HG03442 (cell line): Measurements from ENCODE around the gene HCFC1R1.

Experiments
- ATAC-seq: cut with Tn5 transposase; IDR thresholded peaks from one replicate; pipeline ENCODE4 v1.9.1; 2021; ENCODE audit warnings: mild to moderate bottlenecking, moderate library complexity; ENCODE audit not compliant: unreplicated experiment

Gene HCFC1R1

GRCh38 chr16:3004319-3004718 lies 19.4 kb downstream of the HCFC1R1 start:
- no peak for ATAC-seq

DNA sequence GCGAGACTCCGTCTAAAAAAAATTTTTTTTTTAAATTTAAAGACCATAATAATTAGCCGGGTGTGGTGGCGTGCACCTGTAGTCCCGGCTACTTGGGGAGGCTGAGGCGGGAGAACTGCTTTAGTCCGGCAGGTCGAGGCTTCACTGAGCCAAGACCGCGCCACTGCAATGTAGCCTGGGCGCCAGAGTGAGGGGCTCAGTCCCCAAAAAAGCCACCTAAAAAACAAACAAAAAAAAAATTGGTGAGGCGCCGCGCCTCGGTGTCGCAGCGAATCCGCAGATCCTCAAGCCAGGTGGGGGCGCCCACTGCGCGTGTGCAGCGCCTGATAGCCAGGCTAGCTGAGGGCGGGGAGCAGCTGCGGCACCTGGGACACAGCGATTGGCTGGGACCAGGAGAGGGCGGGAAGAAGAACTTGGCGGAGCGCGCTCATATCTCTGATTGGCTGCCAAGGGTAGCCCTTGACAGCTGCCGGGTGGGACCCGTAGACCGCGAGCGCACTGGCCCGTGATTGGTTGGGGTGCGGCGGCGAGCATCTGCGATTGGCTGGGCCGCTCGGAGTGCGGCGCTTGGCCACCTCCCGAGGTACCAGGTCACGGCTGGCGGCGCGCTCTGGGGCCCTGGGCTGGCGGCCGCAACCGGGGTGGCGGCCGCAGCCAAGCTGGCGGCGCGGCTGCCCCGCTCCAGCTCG lies 20.0 kb downstream of the HCFC1R1 start:
- peak; percentile 96 for ATAC-seq

- no peak for ATAC-seq
Observed at GRCh38 chr16:3001316-3001715, 22.4 kb downstream of the HCFC1R1 start.

- no peak for ATAC-seq
Observed at GRCh38 chr16:3000540-3000939, 23.2 kb downstream of the HCFC1R1 start.

- ATAC-seq: no peak
Observed at GRCh38 chr16:2999929-3000328, 23.8 kb downstream of the HCFC1R1 start.

DNA sequence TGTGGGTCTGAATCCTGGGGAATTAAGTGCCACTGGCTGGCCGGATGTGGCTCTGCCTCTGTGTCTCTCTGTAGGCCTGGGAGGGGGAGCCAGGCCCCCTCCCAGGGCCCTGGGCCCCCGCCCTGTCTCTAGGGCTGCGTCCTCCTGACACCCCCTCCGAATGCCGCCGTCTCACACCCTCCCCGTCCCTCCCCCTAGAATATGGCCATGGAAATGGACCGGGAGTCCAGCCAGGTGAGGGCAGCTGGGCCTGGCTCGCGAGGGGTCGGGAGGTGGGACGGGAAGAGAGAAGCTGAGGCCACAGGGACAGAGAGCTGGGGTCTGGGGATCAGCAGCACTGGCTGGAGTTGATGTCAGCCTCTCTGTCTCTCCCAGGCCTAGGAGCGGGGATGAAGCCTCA lies 27.4 kb downstream of the HCFC1R1 start:
- ATAC-seq: no peak

DNA sequence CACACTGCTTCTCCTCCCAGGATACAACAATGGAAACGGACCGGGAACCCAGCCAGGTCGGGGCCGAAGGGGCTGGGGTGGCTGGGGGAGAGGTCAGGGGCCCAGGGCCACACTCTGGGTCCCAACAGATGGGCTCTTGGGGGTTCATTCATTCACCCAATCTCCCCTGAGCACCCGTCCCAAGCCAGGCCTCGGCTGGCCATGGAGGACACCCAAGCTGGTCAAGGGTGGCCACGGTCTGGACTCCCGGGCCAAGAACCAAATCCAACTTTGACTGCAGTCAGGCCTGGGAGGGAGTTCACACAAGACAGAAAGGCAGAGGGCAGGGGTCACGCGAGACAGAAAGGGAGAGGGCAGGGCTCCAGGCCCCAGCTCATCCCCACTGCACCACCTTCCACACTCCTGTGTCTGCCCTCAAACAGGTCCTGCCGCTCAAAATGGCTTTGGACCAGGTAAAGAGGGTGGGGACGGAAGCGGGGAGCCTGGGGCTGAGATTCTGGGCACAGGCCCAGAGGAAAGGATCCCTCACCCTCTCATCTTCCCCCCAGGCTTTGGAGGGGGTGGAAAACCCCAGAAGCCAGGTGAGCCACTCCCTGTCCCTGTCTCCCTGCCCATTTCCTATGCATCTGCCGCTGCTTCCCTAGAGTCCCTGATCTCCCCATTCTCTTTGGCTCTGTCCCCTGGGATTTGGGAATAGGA lies 31.2 kb downstream of the HCFC1R1 start:
- ATAC-seq: no peak

DNA sequence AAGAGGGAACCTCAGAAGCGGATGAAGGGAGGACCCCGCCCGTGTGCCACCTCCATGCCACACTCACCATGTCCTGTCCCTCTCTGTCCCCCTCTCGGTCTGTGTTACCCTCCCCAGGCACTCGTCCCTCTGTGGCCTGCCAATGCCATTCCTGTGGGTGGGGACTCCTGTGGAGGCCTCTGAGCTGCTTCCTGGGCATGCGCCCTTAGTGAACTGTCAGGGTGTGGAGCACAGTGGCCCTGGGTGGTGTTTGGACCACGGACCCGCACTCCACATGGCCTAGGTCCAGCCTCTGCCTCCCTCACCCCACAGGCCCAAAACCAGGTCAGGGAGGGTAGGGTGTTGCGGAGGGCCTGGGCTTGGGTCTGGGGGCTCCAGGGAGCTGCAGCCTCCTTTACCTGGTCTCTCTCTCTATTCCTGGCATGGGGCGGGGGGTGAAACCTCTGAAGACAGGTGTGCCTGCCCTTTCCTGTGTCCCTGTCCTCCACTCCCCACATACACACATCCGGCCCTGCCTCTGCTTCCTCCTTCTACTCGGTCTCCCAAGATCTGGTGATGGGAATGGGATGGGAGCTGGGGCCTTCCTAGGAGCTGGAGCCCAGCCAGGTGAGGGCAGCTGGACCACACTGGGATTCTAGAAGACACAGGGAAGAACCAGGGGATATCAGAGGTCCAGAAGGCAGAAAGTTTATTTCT lies 32.0 kb downstream of the HCFC1R1 start:
- ATAC-seq: no peak

DNA sequence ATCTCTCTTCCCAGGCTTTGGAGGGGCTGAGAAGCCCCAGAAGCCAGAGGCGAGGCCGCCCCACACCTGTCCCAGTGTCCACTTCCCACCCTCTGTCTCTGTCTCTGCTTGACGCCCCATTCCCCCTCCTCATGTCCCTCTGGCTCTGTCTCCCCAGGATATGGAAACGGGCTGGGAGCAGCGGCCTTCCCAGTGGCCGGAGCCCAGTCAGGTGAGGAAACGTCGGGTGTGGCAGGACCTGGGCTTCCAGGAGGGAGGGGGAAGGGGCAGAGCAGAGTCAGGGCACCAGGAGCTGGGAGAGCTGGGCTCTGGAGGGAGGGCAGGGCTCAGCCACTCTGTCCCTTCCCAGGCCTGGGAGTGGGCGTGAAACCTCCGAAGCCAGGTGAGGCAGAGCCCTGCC lies 32.9 kb downstream of the HCFC1R1 start:
- no peak for ATAC-seq

DNA sequence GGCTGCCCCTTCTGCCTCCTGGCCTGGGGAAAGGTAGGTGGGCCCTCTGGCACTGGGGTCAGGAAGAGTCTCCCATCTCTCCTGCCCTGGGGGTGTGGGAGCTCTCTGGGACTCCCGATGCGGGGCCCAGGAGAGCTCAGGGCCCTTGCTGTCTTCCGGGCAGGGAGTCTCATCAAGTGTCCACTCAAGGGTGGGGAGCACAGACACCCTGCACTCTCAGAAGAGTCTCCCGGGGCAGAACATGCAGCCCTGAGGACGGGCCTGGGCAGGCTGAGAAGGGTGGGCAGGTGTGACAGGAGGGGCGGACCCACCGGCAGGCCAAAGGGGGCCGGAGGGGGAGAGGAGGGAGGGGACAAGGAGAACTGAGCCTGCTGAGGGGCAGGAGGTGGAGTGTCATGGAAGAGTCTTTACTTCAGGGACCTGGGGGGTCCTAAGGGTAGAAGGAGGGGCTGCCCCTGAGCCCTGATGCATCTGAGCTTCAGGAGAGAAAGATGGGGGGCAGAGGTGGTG lies 35.1 kb downstream of the HCFC1R1 start:
- no peak for ATAC-seq

- ATAC-seq: no peak
Observed at GRCh38 chr16:2987833-2988232, 35.9 kb downstream of the HCFC1R1 start.

GRCh38 chr16:2987286-2987685 lies 36.5 kb downstream of the HCFC1R1 start:
- ATAC-seq: no peak

- ATAC-seq: no peak
Observed at GRCh38 chr16:2986623-2987188, 37.0 kb downstream of the HCFC1R1 start.

DNA sequence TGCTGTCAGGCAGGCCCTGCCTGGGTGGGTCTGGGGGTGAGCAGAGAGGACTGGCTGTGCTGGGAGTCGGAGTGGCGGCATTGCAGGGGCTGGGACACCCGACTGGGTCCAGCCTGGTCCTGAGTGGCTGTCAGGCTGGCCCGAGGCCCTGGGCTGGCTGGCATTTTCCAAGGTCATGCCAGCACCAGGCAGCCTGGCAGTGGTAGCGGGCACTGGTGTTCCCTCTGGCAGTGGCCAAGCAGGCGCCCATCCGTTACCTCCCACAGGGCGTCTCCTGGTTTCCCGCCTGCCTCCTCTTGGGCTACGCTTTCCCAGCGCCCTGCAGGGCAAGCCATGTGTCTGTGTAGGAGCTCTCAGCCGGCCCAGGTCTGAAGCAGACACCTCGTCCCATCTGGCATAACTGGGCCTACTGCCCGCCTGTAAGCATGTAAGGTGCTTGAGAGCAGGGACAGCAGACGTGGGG lies 37.8 kb downstream of the HCFC1R1 start:
- no peak for ATAC-seq

DNA sequence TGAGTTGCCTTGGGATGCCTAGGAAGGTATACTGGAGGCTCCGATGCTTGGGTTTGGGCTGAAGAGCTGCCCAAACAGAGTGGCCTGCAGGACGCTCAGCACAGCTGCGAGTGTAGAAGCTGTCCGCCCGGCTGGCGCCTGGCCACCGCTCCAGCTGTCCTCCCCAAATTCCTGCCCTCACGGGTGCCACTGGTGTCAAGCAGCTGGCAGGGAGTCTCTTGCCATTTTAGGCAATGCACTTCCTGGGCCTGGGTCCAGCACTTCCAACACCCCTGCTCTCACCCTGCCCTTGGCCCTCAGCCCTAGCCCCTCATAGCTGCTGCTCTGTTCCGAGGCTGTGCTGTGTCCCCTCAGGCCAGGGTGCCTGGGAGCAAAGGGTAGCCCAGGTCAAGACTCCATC lies 38.3 kb downstream of the HCFC1R1 start:
- ATAC-seq: no peak

- ATAC-seq: no peak
Observed at GRCh38 chr16:2983706-2984136, 40.0 kb downstream of the HCFC1R1 start.

DNA sequence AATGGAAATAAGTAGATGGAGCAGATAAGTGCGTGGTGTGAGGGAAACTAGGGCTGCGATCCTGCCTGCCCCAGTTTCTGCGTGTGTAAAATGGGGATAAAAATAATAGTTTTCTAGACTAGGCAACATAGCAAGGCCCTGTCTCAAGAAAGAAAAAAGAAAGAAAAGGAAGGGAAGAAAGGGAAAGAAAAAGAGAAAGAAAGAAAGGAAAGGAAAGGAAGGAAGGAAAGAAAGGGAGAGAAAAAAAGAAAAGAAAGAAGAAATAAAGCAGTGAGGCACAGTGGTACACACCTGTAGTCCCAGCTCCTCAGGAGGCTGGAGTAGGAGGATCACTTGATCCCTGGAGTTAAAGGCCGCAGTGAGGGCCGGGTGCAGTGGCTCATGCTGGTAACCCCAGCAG lies 41.3 kb downstream of the HCFC1R1 start:
- no peak for ATAC-seq

GRCh38 chr16:2981899-2982250 lies 41.9 kb downstream of the HCFC1R1 start:
- no peak for ATAC-seq

DNA sequence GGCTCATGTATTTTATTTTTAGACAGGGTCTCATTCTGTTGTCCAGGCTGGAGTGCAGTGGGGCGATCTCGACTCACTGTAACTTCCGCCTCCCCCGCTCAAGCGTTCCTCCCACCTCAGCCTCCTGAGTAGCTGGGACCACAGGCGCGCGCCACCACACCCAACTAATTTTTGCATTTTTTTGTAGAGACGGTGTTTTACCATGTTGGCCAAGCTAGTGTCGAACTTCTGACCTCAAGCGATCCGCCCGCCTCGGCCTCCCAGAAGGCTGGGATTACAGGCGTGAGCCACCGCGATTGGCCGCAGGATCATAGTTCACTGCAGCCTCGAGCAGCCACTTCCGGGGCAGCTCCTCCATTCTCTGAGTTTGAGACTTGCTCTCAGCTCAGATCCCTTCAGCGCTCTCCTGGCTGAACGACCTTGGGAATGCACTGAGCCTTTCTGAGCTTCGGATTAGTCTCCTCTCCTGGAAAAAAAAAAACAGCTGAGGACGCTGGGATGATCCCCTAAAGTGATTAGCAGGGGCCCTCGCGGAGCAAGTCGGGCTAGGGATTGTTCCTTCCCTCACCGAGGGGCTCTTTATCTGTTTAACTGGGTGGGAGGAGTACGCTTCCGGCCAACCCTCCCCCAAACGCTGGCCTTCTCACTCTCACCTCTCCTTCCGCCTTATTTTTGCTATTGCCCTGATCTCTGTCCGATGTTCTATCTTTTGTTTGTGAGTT lies 42.4 kb downstream of the HCFC1R1 start:
- no peak for ATAC-seq

- ATAC-seq: peak; percentile 70
Observed at GRCh38 chr16:2980227-2981176, 43.2 kb downstream of the HCFC1R1 start, which contains the start of gene PKMYT1. PKMYT1 (minus strand) TSS chr16:2980446; CDS start chr16:2979657, 789 bp downstream.
